RWPE2 (cell line): ENCODE results near the gene CST5.
A peak's percentile ranks its signal among the peaks of the same experiment; 100 is the strongest.
"Not testable (repeated sequence)": the region's sequence is repeated elsewhere in the genome, so short reads cannot be mapped to it uniquely, and the experiment has no call there.

ENCODE experiments used
- ATAC-seq: fragments of 200-7000 bp; cut with Tn5 transposase; 3 replicates; pipeline ENCODE4 v1.9.1; 2021; ENCODE audit warnings: low read depth
- DNase-seq: peaks from one replicate; pipeline ENCODE4 v3.0.0-alpha.2; 2020; ENCODE audit warnings: low spot score
- H3K27ac ChIP-seq: fragments of 450-650 bp; 2 replicates; pipeline ENCODE4 v1.5.1; 2017; ENCODE audit warnings: mild to moderate bottlenecking; ENCODE audit not compliant: poor library complexity, severe bottlenecking
- H3K27me3 ChIP-seq: fragments of 250-450 bp; sonication (Bioruptor Pico); 2 replicates; pipeline ENCODE4 v1.5.1; 2021; ENCODE audit warnings: mild to moderate bottlenecking, moderate library complexity; ENCODE audit not compliant: insufficient read depth, poor library complexity, severe bottlenecking
- H3K36me3 ChIP-seq: fragments of 250-450 bp; sonication (Bioruptor Pico); 2 replicates; pipeline ENCODE4 v1.5.1; 2020; ENCODE audit warnings: low read depth, mild to moderate bottlenecking, moderate library complexity
- H3K4me1 ChIP-seq: fragments of 250-450 bp; sonication (Bioruptor Pico); 2 replicates; pipeline ENCODE4 v1.5.1; 2021; ENCODE audit warnings: mild to moderate bottlenecking, moderate library complexity; ENCODE audit not compliant: insufficient read depth, poor library complexity, severe bottlenecking
- H3K4me3 ChIP-seq: fragments of 250-450 bp; sonication (Bioruptor Pico); 2 replicates; pipeline ENCODE4 v1.5.1; 2021; ENCODE audit warnings: mild to moderate bottlenecking, moderate library complexity; ENCODE audit not compliant: severe bottlenecking
- H3K9me3 ChIP-seq: fragments of 250-450 bp; sonication (Bioruptor Pico); 2 replicates; pipeline ENCODE4 v1.5.1; 2021; ENCODE audit warnings: mild to moderate bottlenecking, moderate library complexity; ENCODE audit not compliant: severe bottlenecking
- CTCF ChIP-seq: fragments of 450-650 bp; IDR thresholded peaks from one replicate; pipeline ENCODE4 v1.5.1; 2017; ENCODE audit warnings: mild to moderate bottlenecking, moderate library complexity; ENCODE audit not compliant: poor library complexity, severe bottlenecking

The CST5 gene

GRCh38 chr20:23856736-23857135 is 22.8 kb downstream of the CST5 start:
- Histone ChIP-seq H3K4me1 (no peaks in the 10 kb centered on the region), H3K36me3 (no peaks in the 10 kb centered on the region), H3K4me3 (no peak overlapping the region), H3K27ac (no peak overlapping the region), H3K27me3 (no peaks in the 10 kb centered on the region), H3K9me3 (no peaks in the 10 kb centered on the region)
- no peak for TF ChIP-seq CTCF
- no peak for DNase-seq
- no peak for ATAC-seq

GRCh38 chr20:23856226-23856625 is 23.3 kb downstream of the CST5 start:
- TF ChIP-seq CTCF, result no peak
- DNase-seq, result no peak

GRCh38 chr20:23841693-23842092 is 37.9 kb downstream of the CST5 start:
- no peak for TF ChIP-seq CTCF
- Histone ChIP-seq H3K27me3 (no peaks in the 10 kb centered on the region), H3K4me1 (no peaks in the 10 kb centered on the region), H3K4me3 (no peak overlapping the region), H3K36me3 (no peaks in the 10 kb centered on the region), H3K9me3 (no peaks in the 10 kb centered on the region), H3K27ac (no peak overlapping the region)
- DNase-seq (no peak), ATAC-seq (no peak)

More at GRCh38 chr20:23856226-23856625, 23.3 kb downstream of the CST5 start:
- Histone ChIP-seq H3K27ac (no peak overlapping the region), H3K9me3 (no peaks in the 10 kb centered on the region), H3K36me3 (no peaks in the 10 kb centered on the region), H3K4me3 (no peak overlapping the region), H3K27me3 (no peaks in the 10 kb centered on the region), H3K4me1 (no peaks in the 10 kb centered on the region)
- no peak for ATAC-seq

- Histone ChIP-seq H3K4me3 (no peak overlapping the region), H3K9me3 (no peaks in the 10 kb centered on the region), H3K27me3 (no peaks in the 10 kb centered on the region), H3K4me1 (no peaks in the 10 kb centered on the region), H3K36me3 (no peaks in the 10 kb centered on the region), H3K27ac (no peak overlapping the region)
- DNase-seq (no peak), ATAC-seq (no peak)
- no peak for TF ChIP-seq CTCF
These were observed 43.8 kb downstream of the CST5 start for GRCh38 chr20:23835716-23836115.

- Histone ChIP-seq H3K36me3 (no peaks in the 10 kb centered on the region), H3K4me1 (no peaks in the 10 kb centered on the region), H3K4me3 (no peak overlapping the region), H3K27me3 (no peaks in the 10 kb centered on the region), H3K27ac (no peak overlapping the region), H3K9me3 (no peaks in the 10 kb centered on the region)
- no peak for ATAC-seq
- no peak for DNase-seq
- TF ChIP-seq CTCF, result no peak
These were observed 46.6 kb downstream of the CST5 start for GRCh38 chr20:23832775-23833513.

GRCh38 chr20:23831961-23832360 is 47.6 kb downstream of the CST5 start:
- peak; percentile 45; the same call in 1 of the 3 replicates for ATAC-seq
- H3K27ac ChIP-seq, H3K27me3 ChIP-seq, H3K36me3 ChIP-seq, H3K4me3 ChIP-seq, DNase-seq, H3K4me1 ChIP-seq, H3K9me3 ChIP-seq: not testable (repeated sequence)
